H9 (cell line): Measurements from ENCODE around the gene FGD5. TPM values are rescaled to one million over a fixed set of nuclear protein-coding genes. Genes with fewer than 3 reads are reported as not detected.

Experiments used
- DNase-seq: peaks from one replicate; pipeline ENCODE4 v3.0.0-alpha.2; 2017
- H2AFZ ChIP-seq: one replicate; pipeline ENCODE4 v1.6.1; 2013; ENCODE audit warnings: mild to moderate bottlenecking, low read length, control low read depth, moderate library complexity
- H2AK5ac ChIP-seq: 2 replicates; pipeline ENCODE4 v1.6.1; 2013; ENCODE audit warnings: low read length, control low read depth, mixed read lengths; ENCODE audit not compliant: insufficient read length
- H2BK120ac ChIP-seq: one replicate; pipeline ENCODE4 v1.6.1; 2013; ENCODE audit warnings: low read depth, mild to moderate bottlenecking, low read length, control low read depth, inconsistent platforms; ENCODE audit not compliant: poor library complexity, severe bottlenecking
- H2BK12ac ChIP-seq: 2 replicates; pipeline ENCODE4 v1.6.1; 2013; ENCODE audit warnings: low read length, control low read depth, mixed read lengths, low read depth; ENCODE audit not compliant: insufficient read length
- H2BK15ac ChIP-seq: 2 replicates; pipeline ENCODE4 v1.6.1; 2013; ENCODE audit warnings: low read depth, low read length, control low read depth
- H2BK20ac ChIP-seq: one replicate; pipeline ENCODE4 v1.6.1; 2013; ENCODE audit warnings: low read depth, mild to moderate bottlenecking, low read length, control low read depth, inconsistent platforms; ENCODE audit not compliant: poor library complexity, severe bottlenecking
- H2BK5ac ChIP-seq: 2 replicates; pipeline ENCODE4 v1.6.1; 2013; ENCODE audit warnings: low read length, control low read depth, mixed read lengths; ENCODE audit not compliant: insufficient read length
- H3K14ac ChIP-seq: 2 replicates; pipeline ENCODE4 v1.6.1; 2013; ENCODE audit warnings: low read length, control low read depth; ENCODE audit not compliant: insufficient read depth
- H3K18ac ChIP-seq: 2 replicates; pipeline ENCODE4 v1.6.1; 2013; ENCODE audit warnings: low read depth, mild to moderate bottlenecking, mixed read lengths, low read length, control low read depth; ENCODE audit not compliant: insufficient read length
- H3K23ac ChIP-seq: 2 replicates; pipeline ENCODE4 v1.6.1; 2013; ENCODE audit warnings: low read length, control low read depth, mixed read lengths, low read depth; ENCODE audit not compliant: insufficient read length
- H3K23me2 ChIP-seq: 2 replicates; pipeline ENCODE4 v1.6.1; 2013; ENCODE audit warnings: low read depth, mild to moderate bottlenecking, mixed read lengths, low read length, control low read depth; ENCODE audit not compliant: insufficient read length, poor library complexity, severe bottlenecking
- H3K27ac ChIP-seq: 2 replicates; pipeline ENCODE4 v1.5.1; 2013; ENCODE audit warnings: low read length, control low read depth, mixed read lengths, low read depth; ENCODE audit not compliant: insufficient read length
- H3K27me3 ChIP-seq: 2 replicates; pipeline ENCODE4 v1.6.1; 2013; ENCODE audit warnings: low read length, control low read depth, inconsistent platforms; ENCODE audit not compliant: insufficient read depth
- H3K4ac ChIP-seq: 2 replicates; pipeline ENCODE4 v1.6.1; 2013; ENCODE audit warnings: low read depth, mild to moderate bottlenecking, control low read depth, inconsistent platforms, low read length, moderate library complexity
- H3K4me1 ChIP-seq: 2 replicates; pipeline ENCODE4 v1.6.1; 2013; ENCODE audit warnings: low read length, control low read depth, inconsistent platforms; ENCODE audit not compliant: insufficient read depth
- H3K4me2 ChIP-seq: 2 replicates; pipeline ENCODE4 v1.6.1; 2013; ENCODE audit warnings: low read length, control low read depth, mixed read lengths; ENCODE audit not compliant: insufficient read length, insufficient read depth
- H3K56ac ChIP-seq: 2 replicates; pipeline ENCODE4 v1.6.1; 2013; ENCODE audit warnings: low read depth, mild to moderate bottlenecking, mixed read lengths, low read length, control low read depth; ENCODE audit not compliant: insufficient read length
- H3K79me1 ChIP-seq: 2 replicates; pipeline ENCODE4 v1.6.1; 2013; ENCODE audit warnings: low read depth, mild to moderate bottlenecking, moderate library complexity, low read length, control low read depth, inconsistent platforms; ENCODE audit not compliant: insufficient read depth, poor library complexity, severe bottlenecking
- H3K79me2 ChIP-seq: 2 replicates; pipeline ENCODE4 v1.6.1; 2013; ENCODE audit warnings: low read length, control low read depth, inconsistent platforms; ENCODE audit not compliant: insufficient read depth
- H3K9ac ChIP-seq: 2 replicates; pipeline ENCODE4 v1.6.1; 2013; ENCODE audit warnings: low read length, control low read depth, mixed read lengths; ENCODE audit not compliant: insufficient read length; ENCODE audit errors: extremely low read depth
- H3K9me3 ChIP-seq: one replicate; pipeline ENCODE4 v1.6.1; 2013; ENCODE audit warnings: low read depth, low read length, inconsistent platforms; ENCODE audit not compliant: control insufficient read depth
- H3T11ph ChIP-seq: one replicate; pipeline ENCODE4 v1.6.1; 2013; ENCODE audit warnings: mild to moderate bottlenecking, low read length, control low read depth, inconsistent platforms
- H4K20me1 ChIP-seq: one replicate; pipeline ENCODE4 v1.6.1; 2013; ENCODE audit not compliant: control insufficient read depth, insufficient read length, insufficient read depth
- H4K5ac ChIP-seq: 2 replicates; pipeline ENCODE4 v1.6.1; 2013; ENCODE audit warnings: low read depth, mild to moderate bottlenecking, mixed read lengths, low read length, control low read depth; ENCODE audit not compliant: insufficient read length
- H4K8ac ChIP-seq: replicated peaks from 2 replicates; pipeline ENCODE4 v1.6.1; 2013; ENCODE audit warnings: low read length, control low read depth, mixed read lengths, low read depth; ENCODE audit not compliant: insufficient read length
- H4K91ac ChIP-seq: 2 replicates; pipeline ENCODE4 v1.6.1; 2013; ENCODE audit warnings: low read depth, mild to moderate bottlenecking, moderate library complexity, mixed read lengths, low read length, control low read depth; ENCODE audit not compliant: insufficient read length
- H3K27ac Mint-ChIP-seq, 3 experiments: 2 replicates in 2 of 3; 3 replicates in 1 of 3; pipeline ENCODE4 v1.8.0; 2020 to 2021; ENCODE audit warnings: mixed read lengths in 3 of 3, mild to moderate bottlenecking in 1 of 3, moderate library complexity in 1 of 3
- H3K27me3 Mint-ChIP-seq: 2 replicates; pipeline ENCODE4 v1.8.0; 2021; ENCODE audit warnings: low read depth, mild to moderate bottlenecking, moderate library complexity, mixed read lengths
- H3K36me3 Mint-ChIP-seq, 3 experiments: 2 replicates in 2 of 3; 3 replicates in 1 of 3; pipeline ENCODE4 v1.8.0; 2020 to 2021; ENCODE audit warnings: low read depth in 3 of 3, mixed read lengths in 3 of 3; ENCODE audit not compliant: insufficient read depth in 1 of 3
- H3K4me1 Mint-ChIP-seq, 2 experiments: 2 replicates each; pipeline ENCODE4 v1.8.0; 2020; ENCODE audit warnings: mixed read lengths in 2 of 2
- H3K4me3 Mint-ChIP-seq, 2 experiments: 2 replicates in 1 of 2; 3 replicates in 1 of 2; pipeline ENCODE4 v1.8.0; 2020 to 2021; ENCODE audit warnings: mild to moderate bottlenecking in 2 of 2, mixed read lengths in 2 of 2, moderate library complexity in 1 of 2
- H3K9me3 Mint-ChIP-seq, 2 experiments: 2 replicates in 1 of 2; 3 replicates in 1 of 2; pipeline ENCODE4 v1.8.0; 2020; ENCODE audit warnings: mild to moderate bottlenecking in 2 of 2, mixed read lengths in 2 of 2, moderate library complexity in 1 of 2
- WGBS: extraction: QIAGEN DNeasy Blood & Tissue Kit; methylation state at CpG from one replicate; pipeline ENCODE4 v1.1.7; 2013; ENCODE audit warnings: missing lambda C conversion rate, low lambda C conversion rate, mixed read lengths; ENCODE audit not compliant: insufficient read length; ENCODE audit errors: extremely low coverage; 5-methylcytosine and 5-hydroxymethylcytosine counted together
- total RNA-seq: library from RNA; stranded (reverse); gene quantifications from 2 replicates; pipeline ENCODE4 v1.2.1, GENCODE V29; 2021
- TF ChIP-seq, protein P1 (sequence below): fragments of 200-600 bp; sonication (generic); conservative IDR thresholded peaks from 3 replicates; pipeline ENCODE4 v1.8.0; 2021; ENCODE audit warnings: antibody characterized with exemption, mild to moderate bottlenecking

Gene FGD5
- total RNA-seq, 1 experiment from 2014 or later: 7.8 TPM

DNA sequence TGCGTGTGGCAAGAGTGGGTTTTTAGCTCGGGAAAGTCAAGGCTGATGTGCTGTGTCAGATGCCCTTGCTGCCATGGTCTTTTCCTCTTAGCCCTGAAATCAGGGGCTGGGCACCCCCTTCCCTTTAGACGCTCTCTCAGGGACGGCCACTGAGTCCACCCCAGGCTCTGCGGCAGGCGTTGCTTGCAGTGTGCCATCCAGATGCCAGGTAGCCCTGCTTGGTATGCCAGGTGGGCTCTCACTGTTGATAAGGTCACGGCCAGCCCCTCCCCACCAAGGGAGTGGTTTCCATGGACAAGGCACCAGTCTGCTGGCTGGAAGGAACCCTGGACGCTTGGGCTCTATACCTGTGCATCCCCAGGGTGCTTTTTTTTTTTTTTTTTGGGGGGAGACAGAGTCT lies 24.6 kb downstream of the FGD5 start:
- Histone ChIP-seq H3K27ac (no peak overlapping the region), H2BK5ac (no peak overlapping the region), H2BK120ac (no peak overlapping the region), H3K9me3 (no peaks in the 10 kb centered on the region), H4K20me1 (no peaks in the 10 kb centered on the region), H3K23ac (no peak overlapping the region), H3K79me2 (no peaks in the 10 kb centered on the region), H3K56ac (no peak overlapping the region), H2BK12ac (no peak overlapping the region), H3T11ph (no peak overlapping the region), H3K27me3 (no peaks in the 10 kb centered on the region), H3K4me1 (peaks cover 15% of the 10 kb centered on the region; the same call in 1 of the 2 replicates), H4K5ac (no peak overlapping the region), H3K18ac (no peak overlapping the region), H3K9ac (no peak overlapping the region), H3K23me2 (no peaks in the 10 kb centered on the region), H4K91ac (no peak overlapping the region), H4K8ac (no peak overlapping the region), H3K4me2 (no peak overlapping the region), H3K14ac (no peak overlapping the region), H2AK5ac (no peak overlapping the region), H2BK20ac (no peak overlapping the region), H3K79me1 (no peaks in the 10 kb centered on the region), H3K4ac (no peak overlapping the region), H2BK15ac (no peak overlapping the region), H2AFZ (no peak overlapping the region)
- Mint-ChIP-seq H3K27ac (no peak overlapping the region), H3K36me3 (no peaks in the 10 kb centered on the region; a peak in 1 of 7 replicates), H3K4me1 (peaks cover 47 to 53% of the 10 kb centered on the region in 2 experiments), H3K27me3 (peaks cover 4% of the 10 kb centered on the region), H3K4me3 (no peak overlapping the region), H3K9me3 (no peaks in the 10 kb centered on the region)
- WGBS: no CpG with 5 or more reads among the region's 8 CpGs
- no peak for DNase-seq
- TF ChIP-seq, protein P1, sequence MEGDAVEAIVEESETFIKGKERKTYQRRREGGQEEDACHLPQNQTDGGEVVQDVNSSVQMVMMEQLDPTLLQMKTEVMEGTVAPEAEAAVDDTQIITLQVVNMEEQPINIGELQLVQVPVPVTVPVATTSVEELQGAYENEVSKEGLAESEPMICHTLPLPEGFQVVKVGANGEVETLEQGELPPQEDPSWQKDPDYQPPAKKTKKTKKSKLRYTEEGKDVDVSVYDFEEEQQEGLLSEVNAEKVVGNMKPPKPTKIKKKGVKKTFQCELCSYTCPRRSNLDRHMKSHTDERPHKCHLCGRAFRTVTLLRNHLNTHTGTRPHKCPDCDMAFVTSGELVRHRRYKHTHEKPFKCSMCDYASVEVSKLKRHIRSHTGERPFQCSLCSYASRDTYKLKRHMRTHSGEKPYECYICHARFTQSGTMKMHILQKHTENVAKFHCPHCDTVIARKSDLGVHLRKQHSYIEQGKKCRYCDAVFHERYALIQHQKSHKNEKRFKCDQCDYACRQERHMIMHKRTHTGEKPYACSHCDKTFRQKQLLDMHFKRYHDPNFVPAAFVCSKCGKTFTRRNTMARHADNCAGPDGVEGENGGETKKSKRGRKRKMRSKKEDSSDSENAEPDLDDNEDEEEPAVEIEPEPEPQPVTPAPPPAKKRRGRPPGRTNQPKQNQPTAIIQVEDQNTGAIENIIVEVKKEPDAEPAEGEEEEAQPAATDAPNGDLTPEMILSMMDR: no peak
